ENCODE data around the gene LCTL. TPM values are rescaled to one million over a fixed set of nuclear protein-coding genes. Genes with fewer than 3 reads are reported as not detected.
"Not testable (repeated sequence)": the region's sequence is repeated elsewhere in the genome, so short reads cannot be mapped to it uniquely, and the experiment has no call there.

Gene LCTL
- total and polyA plus RNA-seq, 2 experiments from 2014 or later, result 1.8 TPM; not detected in 1

GRCh38 chr15:66591322-66591862 is 25.6 kb upstream of the LCTL start:
- H3K36me3 ChIP-seq (replicated peaks; ENCODE audit: insufficient read depth, low read depth), result no peaks in the 10 kb centered on the region
- H3K4me2 ChIP-seq, result no peak overlapping the region
- 87% methylated on average over 4 of the region's 4 CpGs for WGBS (ENCODE audit: low lambda C conversion rate, missing lambda C conversion rate)
- no peak for DNase-seq (ENCODE audit: low spot score)
- no peaks in the 10 kb centered on the region for H3K27me3 ChIP-seq
- H3K27ac ChIP-seq, result no peak overlapping the region
- H4K20me1 ChIP-seq (ENCODE audit: insufficient read depth, poor library complexity, severe bottlenecking), result no peaks in the 10 kb centered on the region
- no peaks in the 10 kb centered on the region for H3K4me1 ChIP-seq (ENCODE audit: insufficient read depth)
- no peaks in the 10 kb centered on the region for H3K9me3 ChIP-seq (ENCODE audit: low read depth)
- TF ChIP-seq EZH2 (IDR thresholded peaks at IDR 0.05; ENCODE audit: borderline replicate concordance) (no peak), EZH2phosphoT487 (IDR thresholded peaks at IDR 0.05; ENCODE audit: low read depth, severe bottlenecking, unreplicated experiment) (no peak), CTCF (IDR thresholded peaks at IDR 0.05; ENCODE audit: poor library complexity) (no peak)
- H3K79me2 ChIP-seq, result no peaks in the 10 kb centered on the region
- no peak overlapping the region for H2AFZ ChIP-seq
- H3K9me2 ChIP-seq (replicated peaks; ENCODE audit: insufficient read depth), result no peaks in the 10 kb centered on the region
- no peak overlapping the region for H3K4me3 ChIP-seq

- no peak overlapping the region for H3K4me3 ChIP-seq
- no peaks in the 10 kb centered on the region for H4K20me1 ChIP-seq (ENCODE audit: insufficient read depth, poor library complexity, severe bottlenecking)
- H3K4me1 ChIP-seq (ENCODE audit: insufficient read depth), result no peaks in the 10 kb centered on the region
- no peaks in the 10 kb centered on the region for H3K79me2 ChIP-seq
- H3K9me2 ChIP-seq (replicated peaks; ENCODE audit: insufficient read depth), result no peaks in the 10 kb centered on the region
- H3K9me3 ChIP-seq (ENCODE audit: low read depth), result no peaks in the 10 kb centered on the region
- no peak overlapping the region for H2AFZ ChIP-seq
- DNase-seq (ENCODE audit: low spot score), result no peak
- H3K27ac ChIP-seq, result no peak overlapping the region
- no peaks in the 10 kb centered on the region for H3K36me3 ChIP-seq (replicated peaks; ENCODE audit: insufficient read depth, low read depth)
- no peak for TF ChIP-seq CTCF (IDR thresholded peaks at IDR 0.05; ENCODE audit: poor library complexity)
- no peak for TF ChIP-seq EZH2phosphoT487 (IDR thresholded peaks at IDR 0.05; ENCODE audit: low read depth, severe bottlenecking, unreplicated experiment)
- no peak for TF ChIP-seq EZH2 (IDR thresholded peaks at IDR 0.05; ENCODE audit: borderline replicate concordance)
- no peaks in the 10 kb centered on the region for H3K27me3 ChIP-seq
- WGBS (ENCODE audit: low lambda C conversion rate, missing lambda C conversion rate), result 64% methylated on average over 2 of the region's 2 CpGs
- H3K4me2 ChIP-seq, result no peak overlapping the region
Observed at GRCh38 chr15:66590435-66590834, 24.6 kb upstream of the LCTL start.

- WGBS (ENCODE audit: low lambda C conversion rate, missing lambda C conversion rate), result 88% methylated on average over 6 of the region's 6 CpGs
- not testable (repeated sequence) for DNase-seq (ENCODE audit: low spot score)
Observed at GRCh38 chr15:66589429-66589828, 23.6 kb upstream of the LCTL start.

GRCh38 chr15:66588971-66589370 is 23.2 kb upstream of the LCTL start:
- Histone ChIP-seq H2AFZ (no peak overlapping the region), H3K9me2 (replicated peaks; ENCODE audit: insufficient read depth) (no peaks in the 10 kb centered on the region)

More at GRCh38 chr15:66589429-66589828, 23.6 kb upstream of the LCTL start:
- H3K4me2 ChIP-seq; H4K20me1 ChIP-seq (ENCODE audit: insufficient read depth, poor library complexity, severe bottlenecking); H3K9me3 ChIP-seq (ENCODE audit: low read depth); H3K27ac ChIP-seq; H3K27me3 ChIP-seq; H3K9me2 ChIP-seq (replicated peaks; ENCODE audit: insufficient read depth); H3K79me2 ChIP-seq; H2AFZ ChIP-seq; H3K36me3 ChIP-seq (replicated peaks; ENCODE audit: insufficient read depth, low read depth); H3K4me3 ChIP-seq; H3K4me1 ChIP-seq (ENCODE audit: insufficient read depth): not testable (repeated sequence)

More at GRCh38 chr15:66588971-66589370, 23.2 kb upstream of the LCTL start:
- WGBS (ENCODE audit: low lambda C conversion rate, missing lambda C conversion rate), result 85% methylated on average over 8 of the region's 8 CpGs
- no peak for TF ChIP-seq CTCF (IDR thresholded peaks at IDR 0.05; ENCODE audit: poor library complexity)
- no peak for TF ChIP-seq EZH2 (IDR thresholded peaks at IDR 0.05; ENCODE audit: borderline replicate concordance)
- TF ChIP-seq EZH2phosphoT487 (IDR thresholded peaks at IDR 0.05; ENCODE audit: low read depth, severe bottlenecking, unreplicated experiment), result no peak
- Histone ChIP-seq H3K4me1 (ENCODE audit: insufficient read depth) (no peaks in the 10 kb centered on the region), H3K9me3 (ENCODE audit: low read depth) (no peaks in the 10 kb centered on the region), H3K36me3 (replicated peaks; ENCODE audit: insufficient read depth, low read depth) (no peaks in the 10 kb centered on the region), H3K79me2 (no peaks in the 10 kb centered on the region), H3K4me2 (no peak overlapping the region), H3K27me3 (no peaks in the 10 kb centered on the region), H3K27ac (no peak overlapping the region), H3K4me3 (no peak overlapping the region), H4K20me1 (ENCODE audit: insufficient read depth, poor library complexity, severe bottlenecking) (no peaks in the 10 kb centered on the region)
- DNase-seq (ENCODE audit: low spot score), result no peak

Data from hepatocyte (in vitro differentiated cells).